Activated T-helper 1 cell treated with anti-CD3 and anti-CD28 coated beads, Interleukin-2, amount 50 U/mL, for 16 hours (primary cell): Measurements from ENCODE around the gene P3H2.

Source experiments
- DNase-seq, 2 donors: peaks; one replicate each; pipeline ENCODE4 v3.0.0-alpha.2; 2020; ENCODE audit warnings: low read depth in 1 of 2, low spot score in 1 of 2

P3H2 gene

DNA sequence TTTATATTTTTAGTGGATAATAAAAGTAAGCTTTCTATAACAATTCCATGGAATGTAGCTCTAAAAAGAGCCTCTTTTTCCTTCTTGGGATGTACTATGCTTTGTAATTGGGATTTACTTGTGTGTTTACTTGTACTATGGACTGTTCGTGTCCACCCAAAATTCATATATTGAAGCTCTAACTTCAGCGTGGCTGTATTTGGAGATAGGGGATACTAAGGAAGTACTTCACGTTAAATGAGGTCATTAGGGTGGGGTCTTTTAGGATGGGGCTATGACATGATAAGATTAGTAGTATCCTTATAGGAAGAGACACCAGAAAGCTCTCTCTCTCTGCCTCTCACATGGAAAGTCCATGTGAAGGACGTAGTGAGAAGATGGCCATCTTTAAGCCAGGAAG lies 64.9 kb downstream of the P3H2 start:
- no peak for DNase-seq

DNA sequence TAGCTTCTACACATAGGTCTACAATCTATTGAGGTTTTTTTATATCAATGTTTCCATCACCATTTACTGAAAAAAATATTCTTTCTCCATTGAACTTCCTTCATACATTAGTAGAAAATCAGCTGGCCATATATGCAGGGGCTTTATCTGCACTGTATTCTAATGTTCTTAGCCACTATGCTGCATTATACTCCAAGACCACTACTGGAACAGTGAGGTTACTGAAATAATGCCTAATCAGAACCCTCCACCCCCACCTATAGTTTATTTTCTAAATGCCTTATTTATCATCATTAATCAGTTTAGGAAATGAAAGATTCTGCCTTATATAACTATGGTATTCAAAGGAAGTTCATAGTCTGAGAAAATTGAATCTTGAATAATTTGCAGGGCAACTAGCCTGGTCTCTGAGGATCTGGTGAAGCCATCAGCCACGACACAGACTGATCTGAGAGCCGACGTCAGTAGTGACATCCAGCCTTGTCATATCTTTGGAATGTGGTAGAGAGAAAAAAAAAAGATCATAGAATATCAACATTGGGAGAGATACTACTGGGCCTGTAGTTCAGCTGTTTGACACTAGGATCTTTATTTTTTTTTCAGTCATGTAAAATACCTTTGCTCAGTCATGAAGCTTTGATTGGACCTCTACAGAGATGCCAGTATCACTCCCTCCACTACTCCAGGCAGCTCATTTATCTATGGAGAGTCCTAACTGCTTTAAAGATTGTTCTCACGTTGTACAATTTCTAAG lies 66.6 kb downstream of the P3H2 start:
- DNase-seq, result no peak

DNA sequence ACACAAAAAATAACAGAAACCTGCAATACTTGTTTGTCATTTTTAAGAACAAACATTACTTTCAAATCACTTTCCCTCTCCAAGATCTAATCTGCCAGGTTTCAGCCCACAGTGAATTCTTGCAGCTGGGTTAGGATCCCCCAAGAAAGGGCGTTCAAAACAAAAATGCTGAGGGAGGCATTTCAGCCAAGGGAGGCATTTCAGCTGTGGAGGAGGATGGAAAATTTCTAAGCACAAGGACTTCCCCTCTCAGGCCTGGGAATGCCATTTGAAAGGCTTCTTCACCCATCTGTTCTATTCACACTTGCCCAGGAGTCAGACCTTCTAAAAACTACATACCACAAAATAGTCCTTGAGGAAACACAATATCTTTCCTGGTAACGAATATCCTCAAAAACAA lies 69.1 kb downstream of the P3H2 start:
- DNase-seq, result no peak

DNA sequence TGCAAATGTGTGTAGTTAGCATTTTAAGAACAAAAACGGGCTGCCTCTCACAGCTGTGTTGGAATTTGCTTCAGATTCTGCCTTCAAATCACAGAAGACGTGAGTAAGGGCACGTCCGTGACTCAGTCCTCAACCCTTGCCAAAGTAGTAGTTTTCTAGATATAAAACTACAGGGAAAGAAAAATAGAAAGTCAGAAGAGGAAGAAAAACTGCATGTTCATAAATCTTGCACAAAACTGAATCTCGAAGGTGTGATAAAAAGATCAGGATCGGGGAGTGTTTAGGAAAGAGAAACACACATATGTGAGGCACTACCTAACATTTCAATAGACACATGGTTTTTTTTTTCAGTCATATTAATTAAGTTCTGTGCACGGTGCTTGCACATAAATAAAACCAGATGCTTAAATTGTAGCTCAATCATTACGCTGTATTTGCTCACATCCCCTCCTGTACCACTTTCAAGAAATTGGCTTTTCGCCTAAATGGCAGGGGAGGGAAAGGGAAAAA lies 71.7 kb downstream of the P3H2 start:
- DNase-seq, result no peak

DNA sequence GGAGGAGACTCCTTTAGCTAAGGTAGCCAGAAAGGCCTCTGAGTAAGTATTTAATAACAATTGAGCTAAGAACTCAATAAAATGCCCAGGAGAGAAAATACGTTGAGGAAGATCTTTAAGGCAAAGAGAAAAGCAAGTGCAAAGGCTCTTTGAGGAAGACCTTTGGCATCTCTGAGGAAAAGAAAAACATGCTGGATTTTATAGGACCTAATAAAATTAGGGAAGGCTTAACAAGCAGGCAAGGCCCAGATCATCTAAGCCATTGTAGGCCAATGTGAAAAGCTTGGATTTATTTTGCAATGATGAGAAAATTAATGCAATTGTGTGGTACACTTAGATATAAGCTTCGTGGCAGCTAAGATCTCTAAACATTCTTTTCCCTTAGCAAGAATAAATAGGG lies 75.7 kb downstream of the P3H2 start:
- no peak for DNase-seq

DNA sequence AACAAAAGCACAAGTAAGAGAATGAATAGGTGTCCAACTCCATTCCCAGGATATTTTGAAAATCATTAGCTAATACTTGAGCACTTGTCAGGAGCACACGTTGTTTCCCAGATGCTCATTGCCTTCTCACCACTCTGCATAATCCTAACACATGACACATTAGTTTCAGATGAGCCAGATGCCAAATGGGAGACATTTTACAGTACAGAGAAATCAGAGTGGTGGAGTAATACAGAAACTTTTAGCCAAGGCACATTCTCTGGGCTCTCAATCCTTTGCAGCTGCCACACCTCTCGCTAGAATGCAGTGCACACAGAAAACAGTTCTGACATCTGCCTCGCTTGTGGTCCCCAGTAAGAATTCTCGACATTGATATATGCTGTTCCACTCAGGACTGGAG lies 76.6 kb downstream of the P3H2 start:
- no peak for DNase-seq

DNA sequence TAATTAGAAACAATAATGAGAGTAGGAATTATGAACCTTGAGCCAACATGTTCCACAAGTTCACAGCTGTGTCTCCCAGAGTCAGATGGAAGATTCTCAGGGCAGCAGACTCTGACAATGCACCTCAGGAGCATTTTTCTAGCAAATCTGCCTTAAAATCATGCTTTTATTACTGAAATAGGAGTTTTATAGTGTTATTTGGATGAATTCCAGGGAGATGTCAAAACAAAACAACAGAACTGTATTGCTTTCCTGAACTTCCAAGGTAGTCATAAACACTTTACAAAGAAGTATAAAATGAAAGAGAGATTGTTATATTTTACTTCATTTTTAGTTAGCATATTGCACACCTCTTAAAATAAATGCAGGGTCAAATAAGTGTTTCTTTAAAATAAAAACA lies 77.0 kb downstream of the P3H2 start:
- DNase-seq, result no peak

DNA sequence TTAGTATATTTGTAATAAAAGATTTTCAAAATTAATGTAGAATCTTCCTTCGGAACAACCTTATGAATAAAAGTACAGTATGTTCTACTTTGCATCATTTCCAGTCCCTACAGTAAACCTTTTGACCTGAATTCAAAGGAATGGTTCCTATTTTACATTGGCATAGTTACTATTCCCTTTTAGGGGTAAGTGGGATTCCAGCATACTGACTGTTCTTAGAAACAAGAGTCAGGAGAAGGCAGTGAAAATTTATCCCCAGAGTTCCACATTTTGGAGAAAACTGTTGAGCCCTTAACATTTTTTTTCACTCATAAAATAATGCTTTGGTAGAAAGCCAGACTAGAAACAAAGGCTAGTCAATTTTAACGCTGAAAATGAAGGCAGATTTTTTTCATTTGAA lies 78.1 kb downstream of the P3H2 start:
- DNase-seq, result no peak

DNA sequence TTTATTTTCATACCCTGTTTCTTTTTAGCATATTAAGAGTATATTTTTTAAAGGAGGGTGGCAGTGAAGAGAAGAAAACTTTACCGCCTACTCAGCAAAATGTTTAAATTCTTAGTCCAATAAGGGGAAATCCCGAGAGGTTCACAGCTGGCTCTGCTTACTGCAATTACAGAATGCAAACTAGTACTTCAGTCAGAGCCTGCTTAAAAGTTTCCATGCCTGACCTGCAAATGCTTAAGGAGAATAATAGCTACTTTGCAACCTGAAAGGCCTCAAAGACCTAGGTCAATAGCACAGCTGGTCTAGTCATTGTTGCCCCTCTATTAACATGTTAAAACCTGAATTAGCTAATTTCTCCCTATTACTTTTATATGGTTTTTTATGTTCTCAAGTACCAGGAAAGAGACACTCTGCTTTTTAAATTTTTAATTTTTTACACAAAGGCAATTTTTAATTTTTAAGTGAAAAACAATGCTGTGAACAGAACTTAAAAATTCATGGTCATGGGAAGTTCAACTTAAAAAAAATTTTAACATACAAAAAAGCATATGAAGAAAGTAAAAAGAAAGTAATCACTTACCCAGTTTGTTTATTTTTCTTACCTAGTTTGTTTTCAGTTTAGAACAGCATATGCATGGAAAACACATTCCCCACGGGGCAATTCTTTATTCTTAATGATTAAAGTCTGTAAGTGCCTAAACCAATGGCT lies 79.2 kb downstream of the P3H2 start:
- DNase-seq, result no peak

DNA sequence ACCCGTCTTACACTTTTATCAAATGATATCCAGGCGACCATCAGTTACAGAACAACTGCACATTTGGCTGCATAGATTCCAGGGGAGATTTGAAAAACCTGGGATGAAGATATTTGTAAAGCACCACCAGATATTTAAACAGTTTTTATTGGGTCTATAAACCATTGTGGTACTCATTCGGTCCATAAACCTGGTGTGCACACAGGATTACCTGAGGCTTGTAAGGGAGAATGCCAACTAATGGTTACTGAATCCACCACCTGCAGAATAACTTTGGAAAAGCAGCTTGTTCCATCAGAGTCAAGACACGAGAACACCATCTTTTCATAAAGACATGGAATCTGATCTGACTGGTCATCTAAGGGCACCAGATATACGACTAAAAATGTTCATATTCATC lies 80.6 kb downstream of the P3H2 start:
- DNase-seq, result no peak

DNA sequence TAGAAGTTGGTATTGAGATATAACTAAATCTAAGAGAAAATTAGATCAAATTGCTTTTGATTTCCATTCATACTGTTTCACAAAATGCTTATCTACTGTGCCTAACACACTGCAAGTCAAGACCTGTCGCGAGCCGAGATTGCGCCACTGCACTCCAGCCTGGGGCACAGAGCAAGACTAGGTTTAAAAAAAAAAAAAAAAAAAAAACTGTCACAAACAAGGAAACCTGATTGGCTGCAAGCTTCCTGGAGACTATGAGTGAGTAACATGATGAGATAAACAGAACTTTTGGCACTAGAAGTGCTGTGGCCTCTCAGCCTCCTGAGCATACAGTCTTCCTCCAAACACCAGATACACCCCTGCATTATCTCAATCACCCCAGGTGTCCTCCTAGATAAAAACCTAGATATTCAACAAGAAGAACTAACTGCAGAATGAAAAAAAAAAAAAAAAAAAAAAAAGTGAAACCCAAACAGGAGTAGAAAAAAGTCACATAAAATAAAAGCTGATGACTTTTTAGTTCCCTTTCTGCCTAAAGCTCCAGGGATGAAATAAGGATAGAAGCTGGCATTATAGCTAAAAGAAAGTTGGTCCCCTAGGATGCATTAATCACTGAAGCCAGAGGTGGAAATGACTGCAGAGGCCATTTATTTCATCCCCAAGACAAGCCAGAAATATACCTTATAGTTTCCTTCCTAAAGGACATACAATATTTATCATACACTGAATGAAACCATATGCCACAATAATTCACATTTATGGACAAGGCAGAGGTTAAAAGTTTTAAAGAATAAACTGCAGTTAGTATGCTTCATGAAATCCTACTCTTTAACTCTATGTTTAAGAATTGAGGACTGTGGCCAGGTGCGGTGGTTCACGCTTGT lies 82.4 kb downstream of the P3H2 start:
- DNase-seq, result no peak

DNA sequence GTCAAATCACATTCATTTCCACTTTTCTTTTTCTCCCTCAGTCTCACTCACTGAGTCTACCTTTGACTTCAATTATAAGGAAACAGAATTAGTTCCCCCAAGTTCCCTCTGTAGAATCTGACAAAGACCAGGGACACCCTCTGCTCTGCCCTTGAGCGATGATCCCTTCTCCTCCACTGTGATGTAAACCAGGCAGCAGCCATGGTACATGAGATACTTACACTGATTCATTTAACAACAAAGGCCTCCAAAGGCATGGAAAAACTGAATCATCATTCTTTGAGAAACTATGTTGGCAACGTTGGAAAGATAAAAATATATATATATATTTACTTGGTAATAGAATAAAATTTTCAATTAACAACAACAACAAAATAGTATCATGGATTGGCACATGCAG lies 84.1 kb downstream of the P3H2 start:
- no peak for DNase-seq

DNA sequence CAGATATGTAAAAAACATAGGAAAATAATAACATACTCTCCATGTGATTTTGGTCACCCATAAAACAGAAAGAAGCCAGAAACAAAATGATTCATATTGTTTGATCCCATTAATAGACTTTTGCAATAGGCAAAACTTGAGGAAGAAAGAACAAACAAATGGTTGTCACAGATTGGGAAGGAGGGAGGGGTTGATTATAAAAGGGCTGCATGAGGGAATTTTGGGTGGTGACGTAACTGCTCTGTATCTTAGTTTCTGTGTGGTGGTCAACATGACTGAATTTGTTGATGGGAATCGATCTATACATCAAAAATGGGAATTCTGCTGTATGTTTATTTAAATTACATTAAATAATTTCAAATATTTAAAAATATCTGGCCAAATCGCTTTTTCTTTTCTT lies 86.3 kb downstream of the P3H2 start:
- no peak for DNase-seq

DNA sequence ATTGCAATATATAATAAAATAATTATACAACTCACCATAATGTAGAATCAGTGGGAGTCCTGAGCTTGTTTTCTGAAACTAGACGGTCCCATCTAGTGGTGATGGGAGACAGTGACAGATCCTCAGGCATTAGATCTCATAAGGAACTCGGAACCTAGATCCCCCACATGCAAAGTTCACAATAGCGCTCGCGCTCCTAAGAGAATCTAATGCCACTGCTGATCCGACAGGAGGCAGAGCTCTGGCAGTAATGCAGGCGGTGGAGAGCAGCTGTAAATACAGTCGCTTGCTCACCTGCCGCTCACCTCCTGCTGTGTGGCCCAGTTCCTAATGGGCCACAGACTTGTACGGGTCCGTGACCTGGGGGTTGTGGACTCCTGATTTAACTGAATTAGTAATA lies 87.8 kb downstream of the P3H2 start:
- no peak for DNase-seq

DNA sequence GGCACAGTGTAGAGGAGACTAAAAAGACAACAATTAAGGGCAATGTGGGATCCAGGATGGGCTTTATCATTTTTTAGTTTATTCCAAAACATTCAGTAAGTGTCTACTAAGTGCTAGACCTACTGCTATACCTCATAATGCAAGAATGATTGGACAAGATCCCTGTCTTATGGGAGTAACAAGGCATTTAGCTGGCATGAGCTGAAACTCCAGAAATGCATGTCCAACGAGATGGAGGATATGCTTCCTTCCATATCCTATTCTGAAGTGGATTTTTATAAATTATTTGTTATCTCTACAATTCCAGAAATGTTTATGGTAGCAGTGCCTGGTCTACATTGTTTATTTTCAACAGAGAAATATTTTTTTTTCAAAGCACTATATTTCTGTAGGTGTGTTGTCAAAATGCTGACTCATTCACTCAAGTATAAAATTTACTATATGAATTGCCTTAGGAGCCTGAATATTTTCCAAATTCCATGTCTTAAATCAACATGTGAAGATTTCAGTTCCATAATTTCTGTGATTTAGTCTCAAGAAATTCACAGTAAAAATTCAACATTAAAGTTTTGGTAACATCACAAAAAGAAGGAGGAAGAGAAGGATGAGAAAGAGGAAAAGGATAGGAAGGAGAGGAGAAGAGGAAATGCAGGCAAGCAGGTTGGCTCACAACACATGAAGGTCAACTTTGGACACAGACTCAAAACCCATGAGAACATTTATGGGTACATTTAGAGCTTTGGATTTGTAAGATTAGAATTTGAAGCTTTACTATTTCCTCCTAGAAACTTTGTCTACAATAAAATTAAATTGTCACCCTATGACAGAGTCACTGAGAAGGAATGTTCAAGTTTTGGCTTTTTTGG lies 88.6 kb downstream of the P3H2 start:
- no peak for DNase-seq

DNA sequence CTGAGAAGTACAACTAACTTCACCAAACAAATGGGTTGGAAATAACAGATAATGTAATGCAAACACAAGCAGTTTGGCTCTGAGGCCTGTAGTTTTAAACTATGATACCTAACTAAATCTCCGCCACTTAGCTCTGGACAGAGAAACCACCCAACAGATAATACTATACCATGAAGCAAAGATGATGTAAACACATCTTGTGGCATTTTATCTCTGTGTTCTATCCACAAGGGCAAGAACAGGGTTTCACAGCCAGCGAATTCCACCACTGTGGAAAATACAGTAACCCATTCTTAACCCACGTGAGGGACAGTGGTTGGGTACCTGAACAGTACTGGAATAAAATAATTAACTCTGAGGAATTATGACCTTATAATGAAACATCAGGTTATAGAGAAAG lies 93.6 kb downstream of the P3H2 start:
- no peak for DNase-seq

DNA sequence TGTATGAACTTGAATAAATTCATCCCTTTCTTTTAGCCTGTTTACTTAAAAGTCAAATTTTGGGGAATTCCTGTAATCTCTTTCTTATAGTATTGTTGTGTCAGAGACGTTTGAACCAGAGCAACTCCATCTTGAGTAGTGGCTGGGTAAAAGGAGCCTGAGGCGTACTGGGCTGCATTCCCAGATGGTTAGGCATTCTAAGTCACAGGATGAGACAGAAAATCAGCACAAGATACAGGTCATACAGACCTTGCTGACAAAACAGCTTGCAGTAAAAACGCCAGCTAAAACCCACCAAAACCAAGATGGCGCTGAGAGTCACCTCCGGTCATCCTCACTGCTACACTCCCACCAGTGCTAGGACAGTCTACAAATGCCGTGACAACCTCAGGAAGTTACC lies 94.5 kb downstream of the P3H2 start:
- no peak for DNase-seq

DNA sequence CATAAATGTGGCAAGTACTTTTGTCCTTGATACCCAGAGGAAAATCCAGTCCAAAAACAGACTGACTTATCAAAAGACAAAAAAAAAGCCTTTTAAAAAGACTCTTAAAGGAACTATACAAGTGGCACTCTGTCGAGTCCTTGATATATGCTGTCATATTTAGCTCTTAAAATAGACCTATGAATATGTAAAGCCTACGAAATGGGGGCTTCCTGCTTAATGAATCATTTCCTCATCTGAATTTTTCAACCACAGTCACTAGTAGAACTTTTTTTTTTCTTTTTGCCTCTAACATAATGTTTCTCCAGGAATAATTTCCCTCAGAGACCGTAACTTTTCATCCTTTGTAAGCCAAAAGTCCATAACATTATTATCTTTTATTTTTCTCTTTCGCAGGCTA lies 95.8 kb downstream of the P3H2 start:
- DNase-seq, result no peak

DNA sequence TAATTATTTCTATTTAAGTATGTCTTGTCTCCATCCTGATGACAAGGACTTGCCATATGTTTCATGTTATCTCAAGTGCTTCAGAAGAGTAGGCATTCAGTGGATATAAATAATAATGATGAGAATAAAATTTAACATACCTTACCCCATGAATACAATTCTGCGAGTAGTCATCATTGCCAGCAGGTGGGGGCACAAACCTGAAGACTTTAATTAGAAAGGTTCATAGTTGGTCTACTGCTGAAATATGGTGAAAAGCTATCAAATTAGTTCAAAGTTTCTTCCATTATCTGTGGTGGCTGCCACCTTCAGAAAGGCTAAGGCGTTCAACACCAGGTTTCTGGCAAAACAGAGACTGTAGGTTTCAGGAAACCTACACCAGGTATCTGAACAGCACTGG lies 100.9 kb downstream of the P3H2 start:
- DNase-seq, result no peak

DNA sequence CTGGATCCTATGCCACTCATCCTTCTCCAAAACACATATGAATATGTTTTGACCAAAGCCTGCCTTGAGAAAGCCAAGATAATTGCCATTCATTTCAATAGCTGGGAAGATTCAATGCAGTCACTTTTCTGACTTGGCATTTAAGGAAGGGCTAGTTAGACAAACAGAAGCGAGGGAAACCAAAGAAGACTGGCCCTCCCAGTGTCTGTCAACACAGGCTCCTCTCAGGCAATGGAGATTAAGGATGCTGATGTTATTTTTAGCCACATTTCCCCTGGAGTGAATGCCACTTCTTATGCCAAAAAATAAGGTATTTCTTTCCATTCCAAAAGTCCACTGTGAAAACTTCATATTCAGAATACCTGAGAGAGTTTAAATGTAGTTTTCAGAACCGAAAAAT lies 101.7 kb downstream of the P3H2 start:
- DNase-seq, result no peak

DNA sequence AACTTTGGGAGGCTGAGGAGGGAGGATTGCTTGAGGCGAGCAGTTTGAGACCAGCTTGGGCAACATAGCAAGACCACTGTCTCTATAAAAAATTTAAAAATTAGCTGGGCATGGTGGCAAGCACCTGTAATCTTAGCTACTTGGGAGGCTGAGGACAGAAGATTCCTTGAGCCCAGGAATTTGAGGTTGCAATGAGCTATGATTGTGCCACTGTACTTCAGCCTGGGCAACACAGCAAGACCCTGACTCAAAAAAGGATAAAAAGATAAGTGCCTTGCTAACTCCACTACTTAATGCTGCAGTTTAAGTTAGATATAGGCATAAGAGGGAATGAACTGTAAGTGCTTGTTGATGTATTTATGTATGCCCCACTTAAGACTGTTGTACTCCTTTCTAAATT lies 102.2 kb downstream of the P3H2 start:
- no peak for DNase-seq
